ENCODE data around the gene DTNB.

Gene DTNB

DNA sequence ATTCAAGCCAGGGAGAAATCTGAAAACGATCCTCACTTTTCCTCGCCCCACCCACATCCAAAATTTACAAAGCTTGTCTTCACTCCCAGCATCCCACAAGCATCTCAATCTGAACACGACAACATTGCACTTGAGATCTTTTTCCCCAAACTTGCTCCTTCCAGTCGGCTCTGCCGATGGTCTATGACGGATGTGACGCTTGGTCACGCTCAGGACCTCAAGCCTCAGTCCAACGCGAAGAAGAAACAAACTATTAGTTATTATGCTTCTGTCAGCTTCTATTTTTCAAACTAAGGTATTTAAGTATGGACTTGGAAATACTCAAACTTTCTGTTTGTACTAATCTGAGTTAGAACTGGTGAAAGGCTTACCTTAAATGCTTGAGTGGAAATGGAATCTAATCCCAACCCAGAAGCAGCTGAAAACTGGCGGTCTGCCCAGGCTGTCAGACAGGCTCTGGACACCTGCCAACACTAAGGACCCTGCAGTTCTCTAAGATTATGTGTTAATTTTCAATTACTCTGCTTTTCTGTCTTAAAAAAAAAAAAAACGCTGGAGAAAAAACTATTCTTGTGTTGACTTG lies 199.5 kb downstream of the DTNB start:
- Histone ChIP-seq H3K4me3 (ENCODE audit: low read depth, low read length) (no peak overlapping the region), H3K9me3 (ENCODE audit: control insufficient read depth, insufficient read depth, low read depth, low read length) (no peaks in the 10 kb centered on the region), H3K4me1 (ENCODE audit: control insufficient read depth, insufficient read depth, low read length) (peaks cover 18% of the 10 kb centered on the region), H3K27ac (ENCODE audit: extremely low read depth, low read depth, low read length) (peak overlapping the region; percentile 66), H3K36me3 (ENCODE audit: control insufficient read depth in 2 of 2, insufficient read depth in 1 of 2, low read length in 2 of 2) (no peaks in the 10 kb centered on the region)
- POLR2A ChIA-PET = no interaction called here
- CTCF ChIA-PET = no interaction called here
- TF ChIP-seq ZBTB48 (tag by site-specific recombination; IDR thresholded peaks at IDR 0.05) = no peak
- TF ChIP-seq ZNF561 (tag by site-specific recombination; IDR thresholded peaks at IDR 0.05; ENCODE audit: borderline replicate concordance) = no peak
- peak; percentile 59 for TF ChIP-seq ZNF335 (tag by site-specific recombination; conservative IDR thresholded peaks at IDR 0.05)
- TF ChIP-seq, protein P1, sequence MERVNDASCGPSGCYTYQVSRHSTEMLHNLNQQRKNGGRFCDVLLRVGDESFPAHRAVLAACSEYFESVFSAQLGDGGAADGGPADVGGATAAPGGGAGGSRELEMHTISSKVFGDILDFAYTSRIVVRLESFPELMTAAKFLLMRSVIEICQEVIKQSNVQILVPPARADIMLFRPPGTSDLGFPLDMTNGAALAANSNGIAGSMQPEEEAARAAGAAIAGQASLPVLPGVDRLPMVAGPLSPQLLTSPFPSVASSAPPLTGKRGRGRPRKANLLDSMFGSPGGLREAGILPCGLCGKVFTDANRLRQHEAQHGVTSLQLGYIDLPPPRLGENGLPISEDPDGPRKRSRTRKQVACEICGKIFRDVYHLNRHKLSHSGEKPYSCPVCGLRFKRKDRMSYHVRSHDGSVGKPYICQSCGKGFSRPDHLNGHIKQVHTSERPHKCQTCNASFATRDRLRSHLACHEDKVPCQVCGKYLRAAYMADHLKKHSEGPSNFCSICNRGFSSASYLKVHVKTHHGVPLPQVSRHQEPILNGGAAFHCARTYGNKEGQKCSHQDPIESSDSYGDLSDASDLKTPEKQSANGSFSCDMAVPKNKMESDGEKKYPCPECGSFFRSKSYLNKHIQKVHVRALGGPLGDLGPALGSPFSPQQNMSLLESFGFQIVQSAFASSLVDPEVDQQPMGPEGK (tag by site-specific recombination; IDR thresholded peaks at IDR 0.05) = no peak
- TF ChIP-seq REPIN1 (tag by site-specific recombination; IDR thresholded peaks at IDR 0.05; ENCODE audit: low read depth) = no peak
- TF ChIP-seq MYNN (tag by site-specific recombination; IDR thresholded peaks at IDR 0.05; ENCODE audit: borderline replicate concordance) = no peak
- TF ChIP-seq ZNF169 (tag by site-specific recombination; IDR thresholded peaks at IDR 0.05) = no peak
- no peak for TF ChIP-seq ZNF571 (tag by site-specific recombination; IDR thresholded peaks at IDR 0.05)
- TF ChIP-seq ZNF214 (tag by site-specific recombination; IDR thresholded peaks at IDR 0.05; ENCODE audit: borderline replicate concordance) = no peak
- TF ChIP-seq HOXC10 (CRISPR knock-in tag; IDR thresholded peaks at IDR 0.05) = no peak
- TF ChIP-seq ZNF623 (tag by site-specific recombination; IDR thresholded peaks at IDR 0.05) = no peak
- TF ChIP-seq, protein P2, sequence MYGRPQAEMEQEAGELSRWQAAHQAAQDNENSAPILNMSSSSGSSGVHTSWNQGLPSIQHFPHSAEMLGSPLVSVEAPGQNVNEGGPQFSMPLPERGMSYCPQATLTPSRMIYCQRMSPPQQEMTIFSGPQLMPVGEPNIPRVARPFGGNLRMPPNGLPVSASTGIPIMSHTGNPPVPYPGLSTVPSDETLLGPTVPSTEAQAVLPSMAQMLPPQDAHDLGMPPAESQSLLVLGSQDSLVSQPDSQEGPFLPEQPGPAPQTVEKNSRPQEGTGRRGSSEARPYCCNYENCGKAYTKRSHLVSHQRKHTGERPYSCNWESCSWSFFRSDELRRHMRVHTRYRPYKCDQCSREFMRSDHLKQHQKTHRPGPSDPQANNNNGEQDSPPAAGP (tag by site-specific recombination; IDR thresholded peaks at IDR 0.05) = no peak
- TF ChIP-seq, protein P3, sequence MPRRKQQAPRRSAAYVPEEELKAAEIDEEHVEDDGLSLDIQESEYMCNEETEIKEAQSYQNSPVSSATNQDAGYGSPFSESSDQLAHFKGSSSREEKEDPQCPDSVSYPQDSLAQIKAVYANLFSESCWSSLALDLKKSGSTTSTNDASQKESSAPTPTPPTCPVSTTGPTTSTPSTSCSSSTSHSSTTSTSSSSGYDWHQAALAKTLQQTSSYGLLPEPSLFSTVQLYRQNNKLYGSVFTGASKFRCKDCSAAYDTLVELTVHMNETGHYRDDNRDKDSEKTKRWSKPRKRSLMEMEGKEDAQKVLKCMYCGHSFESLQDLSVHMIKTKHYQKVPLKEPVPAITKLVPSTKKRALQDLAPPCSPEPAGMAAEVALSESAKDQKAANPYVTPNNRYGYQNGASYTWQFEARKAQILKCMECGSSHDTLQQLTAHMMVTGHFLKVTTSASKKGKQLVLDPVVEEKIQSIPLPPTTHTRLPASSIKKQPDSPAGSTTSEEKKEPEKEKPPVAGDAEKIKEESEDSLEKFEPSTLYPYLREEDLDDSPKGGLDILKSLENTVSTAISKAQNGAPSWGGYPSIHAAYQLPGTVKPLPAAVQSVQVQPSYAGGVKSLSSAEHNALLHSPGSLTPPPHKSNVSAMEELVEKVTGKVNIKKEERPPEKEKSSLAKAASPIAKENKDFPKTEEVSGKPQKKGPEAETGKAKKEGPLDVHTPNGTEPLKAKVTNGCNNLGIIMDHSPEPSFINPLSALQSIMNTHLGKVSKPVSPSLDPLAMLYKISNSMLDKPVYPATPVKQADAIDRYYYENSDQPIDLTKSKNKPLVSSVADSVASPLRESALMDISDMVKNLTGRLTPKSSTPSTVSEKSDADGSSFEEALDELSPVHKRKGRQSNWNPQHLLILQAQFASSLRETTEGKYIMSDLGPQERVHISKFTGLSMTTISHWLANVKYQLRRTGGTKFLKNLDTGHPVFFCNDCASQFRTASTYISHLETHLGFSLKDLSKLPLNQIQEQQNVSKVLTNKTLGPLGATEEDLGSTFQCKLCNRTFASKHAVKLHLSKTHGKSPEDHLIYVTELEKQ (tag by site-specific recombination; IDR thresholded peaks at IDR 0.05; ENCODE audit: borderline replicate concordance) = no peak
- no peak for TF ChIP-seq KLF8 (tag by site-specific recombination; IDR thresholded peaks at IDR 0.05)
- TF ChIP-seq ZNF175 (tag by site-specific recombination; IDR thresholded peaks at IDR 0.05) = no peak
- no peak for TF ChIP-seq ZNF610 (tag by site-specific recombination; IDR thresholded peaks at IDR 0.05; ENCODE audit: borderline replicate concordance)
- peak; percentile 59 for TF ChIP-seq ZBTB17 (tag by site-specific recombination; IDR thresholded peaks at IDR 0.05)
- no peak for TF ChIP-seq ZNF707 (tag by site-specific recombination; IDR thresholded peaks at IDR 0.05)
- TF ChIP-seq, protein P4, sequence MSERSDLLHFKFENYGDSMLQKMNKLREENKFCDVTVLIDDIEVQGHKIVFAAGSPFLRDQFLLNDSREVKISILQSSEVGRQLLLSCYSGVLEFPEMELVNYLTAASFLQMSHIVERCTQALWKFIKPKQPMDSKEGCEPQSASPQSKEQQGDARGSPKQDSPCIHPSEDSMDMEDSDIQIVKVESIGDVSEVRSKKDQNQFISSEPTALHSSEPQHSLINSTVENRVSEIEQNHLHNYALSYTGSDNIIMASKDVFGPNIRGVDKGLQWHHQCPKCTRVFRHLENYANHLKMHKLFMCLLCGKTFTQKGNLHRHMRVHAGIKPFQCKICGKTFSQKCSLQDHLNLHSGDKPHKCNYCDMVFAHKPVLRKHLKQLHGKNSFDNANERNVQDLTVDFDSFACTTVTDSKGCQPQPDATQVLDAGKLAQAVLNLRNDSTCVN (tag by site-specific recombination; optimal IDR thresholded peaks at IDR 0.05) = no peak
- TF ChIP-seq ZNF776 (tag by site-specific recombination; IDR thresholded peaks at IDR 0.05; ENCODE audit: borderline replicate concordance) = no peak
- no peak for TF ChIP-seq ZNF585B (tag by site-specific recombination; IDR thresholded peaks at IDR 0.05)
- TF ChIP-seq ZNF670 (tag by site-specific recombination; IDR thresholded peaks at IDR 0.05; ENCODE audit: low read depth) = no peak
- TF ChIP-seq, protein P5, sequence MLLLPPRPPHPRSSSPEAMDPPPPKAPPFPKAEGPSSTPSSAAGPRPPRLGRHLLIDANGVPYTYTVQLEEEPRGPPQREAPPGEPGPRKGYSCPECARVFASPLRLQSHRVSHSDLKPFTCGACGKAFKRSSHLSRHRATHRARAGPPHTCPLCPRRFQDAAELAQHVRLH (tag by site-specific recombination; IDR thresholded peaks at IDR 0.05) = no peak
- TF ChIP-seq KLF1 (tag by site-specific recombination; IDR thresholded peaks at IDR 0.05) = no peak
- TF ChIP-seq, protein P6, sequence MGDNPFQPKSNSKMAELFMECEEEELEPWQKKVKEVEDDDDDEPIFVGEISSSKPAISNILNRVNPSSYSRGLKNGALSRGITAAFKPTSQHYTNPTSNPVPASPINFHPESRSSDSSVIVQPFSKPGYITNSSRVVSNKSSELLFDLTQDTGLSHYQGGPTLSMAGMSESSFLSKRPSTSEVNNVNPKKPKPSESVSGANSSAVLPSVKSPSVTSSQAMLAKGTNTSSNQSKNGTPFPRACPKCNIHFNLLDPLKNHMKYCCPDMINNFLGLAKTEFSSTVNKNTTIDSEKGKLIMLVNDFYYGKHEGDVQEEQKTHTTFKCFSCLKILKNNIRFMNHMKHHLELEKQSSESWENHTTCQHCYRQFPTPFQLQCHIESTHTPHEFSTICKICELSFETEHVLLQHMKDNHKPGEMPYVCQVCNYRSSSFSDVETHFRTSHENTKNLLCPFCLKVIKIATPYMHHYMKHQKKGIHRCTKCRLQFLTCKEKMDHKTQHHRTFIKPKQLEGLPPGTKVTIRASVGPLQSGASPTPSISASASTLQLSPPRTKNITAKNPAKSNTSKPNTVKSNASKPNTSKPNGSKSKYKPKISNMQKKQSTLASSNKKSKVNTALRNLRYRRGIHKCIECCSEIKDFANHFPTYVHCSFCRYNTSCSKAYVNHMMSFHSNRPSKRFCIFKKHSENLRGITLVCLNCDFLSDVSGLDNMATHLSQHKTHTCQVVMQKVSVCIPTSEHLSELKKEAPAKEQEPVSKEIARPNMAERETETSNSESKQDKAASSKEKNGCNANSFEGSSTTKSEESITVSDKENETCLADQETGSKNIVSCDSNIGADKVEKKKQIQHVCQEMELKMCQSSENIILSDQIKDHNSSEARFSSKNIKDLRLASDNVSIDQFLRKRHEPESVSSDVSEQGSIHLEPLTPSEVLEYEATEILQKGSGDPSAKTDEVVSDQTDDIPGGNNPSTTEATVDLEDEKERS (tag by site-specific recombination; IDR thresholded peaks at IDR 0.05) = no peak
- TF ChIP-seq TRIM28 (IDR thresholded peaks at IDR 0.05; ENCODE audit: borderline replicate concordance, low read length) = 0 out of 2 replicates have a peak, but pooled peaks have one; percentile 27
- no peak for TF ChIP-seq SETDB1 (IDR thresholded peaks at IDR 0.05; ENCODE audit: insufficient read length, low read length)
- TF ChIP-seq GLI2 (tag by site-specific recombination; IDR thresholded peaks at IDR 0.05; ENCODE audit: borderline replicate concordance, low read depth) = no peak
